ENCODE data around the gene TUB. TPM values are rescaled to one million over a fixed set of nuclear protein-coding genes. Genes with fewer than 3 reads are reported as not detected.

Gene TUB
- total and polyA plus RNA-seq, 2 of the 13 experiments (the other 11 are each of a cell fraction or from before 2014, with no cell fraction given): 4.3 to 5.6 TPM

GRCh38 chr11:8108421-8108820, 27.4 kb downstream of the TUB start:
- Histone ChIP-seq H2AFZ (ENCODE audit: low read length) (no peak overlapping the region), H4K20me1 (ENCODE audit: insufficient read depth, low read length) (no peaks in the 10 kb centered on the region), H3K27me3 (ENCODE audit: control insufficient read depth in 1 of 2, insufficient read depth in 2 of 2, low read length in 2 of 2) (no peaks in the 10 kb centered on the region; a peak in 1 of 5 replicates), H3K9me3 (ENCODE audit: low read length) (no peaks in the 10 kb centered on the region), H3K27ac (ENCODE audit: extremely low read length, insufficient read depth, low read length) (no peak overlapping the region), H3K36me3 (replicated peaks in 1 of 2; ENCODE audit: control insufficient read depth in 1 of 2, insufficient read depth in 2 of 2, low read length in 2 of 2) (no peaks in the 10 kb centered on the region), H3K4me1 (ENCODE audit: insufficient read depth, low read length) (peaks cover 7% of the 10 kb centered on the region), H3K4me3 (replicated peaks in 1 of 3; ENCODE audit: insufficient read depth in 1 of 3, low read depth in 2 of 3, low read length in 3 of 3) (no peak overlapping the region), H3K9ac (ENCODE audit: insufficient read depth, low read depth, low read length) (no peak overlapping the region), H3K4me2 (ENCODE audit: low read depth, low read length) (no peak overlapping the region), H3K79me2 (ENCODE audit: insufficient read depth, low read length) (no peaks in the 10 kb centered on the region)
- no peak for FAIRE-seq
- intact Hi-C loops (cut with micrococcal nuclease; ENCODE audit: unreplicated experiment) (no loop called here), in situ Hi-C loops (cut with HindIII; ENCODE audit: extremely low pct_ligation_motif_present, low pct_unique_long_range_greater_than_20kb) (no loop called here)
- whole genome bisulfite sequencing (ENCODE audit: low lambda C conversion rate): 10% methylated on average over 2 of the region's 2 CpGs
- TF ChIP-seq ATRX (CRISPR knock-in tag; IDR thresholded peaks at IDR 0.05; ENCODE audit: borderline replicate concordance): no peak
- TF ChIP-seq THYN1 (CRISPR knock-in tag; IDR thresholded peaks at IDR 0.05; ENCODE audit: borderline replicate concordance, low read depth): no peak
- TF ChIP-seq GZF1 (CRISPR knock-in tag; IDR thresholded peaks at IDR 0.05): no peak
- no peak for TF ChIP-seq MEIS1 (CRISPR knock-in tag; IDR thresholded peaks at IDR 0.05; ENCODE audit: borderline replicate concordance)
- TF ChIP-seq ZNF160 (CRISPR knock-in tag; IDR thresholded peaks at IDR 0.05): no peak
- no peak for TF ChIP-seq PAF1 (CRISPR knock-in tag; IDR thresholded peaks at IDR 0.05)
- no peak for TF ChIP-seq ZNF577 (CRISPR knock-in tag; IDR thresholded peaks at IDR 0.05; ENCODE audit: borderline replicate concordance, low read depth)
- no peak for TF ChIP-seq GTF2F1 (IDR thresholded peaks at IDR 0.05; ENCODE audit: low read length)
- no peak for TF ChIP-seq KDM3A (CRISPR knock-in tag; IDR thresholded peaks at IDR 0.05; ENCODE audit: low read depth)
- no peak for TF ChIP-seq RNF219 (CRISPR knock-in tag; IDR thresholded peaks at IDR 0.05)
- no peak for TF ChIP-seq LCORL (IDR thresholded peaks at IDR 0.05)
- TF ChIP-seq LCORL (CRISPR knock-in tag; IDR thresholded peaks at IDR 0.05): no peak
- TF ChIP-seq ZFYVE20 (CRISPR knock-in tag; IDR thresholded peaks at IDR 0.05; ENCODE audit: borderline replicate concordance, low read depth): no peak
- no peak for TF ChIP-seq NFATC3 (CRISPR knock-in tag; IDR thresholded peaks at IDR 0.05)
- TF ChIP-seq ELF1 (CRISPR knock-in tag; IDR thresholded peaks at IDR 0.05): no peak
- no peak for TF ChIP-seq SKI (IDR thresholded peaks at IDR 0.05; ENCODE audit: partially characterized antibody)
- TF ChIP-seq ZNF512B (CRISPR knock-in tag; IDR thresholded peaks at IDR 0.05; ENCODE audit: borderline replicate concordance): no peak
- no peak for TF ChIP-seq PHF5A (CRISPR knock-in tag; IDR thresholded peaks at IDR 0.05; ENCODE audit: low read depth, unreplicated experiment)
- no peak for TF ChIP-seq ETV5 (CRISPR knock-in tag; IDR thresholded peaks at IDR 0.05; ENCODE audit: borderline replicate concordance)
- no peak for TF ChIP-seq POLR2AphosphoS2 (IDR thresholded peaks at IDR 0.05; ENCODE audit: low read depth, low read length)
- ATAC-seq: peak; percentile 48
- no peak for DNase-seq (ENCODE audit: low spot score)
- POLR2A ChIA-PET: no interaction called here
- no TSS peak for BruUV-seq (replicated peaks)
- CTCF ChIA-PET (ENCODE audit: low intra/inter-chr PET ratio, low total read pairs): no interaction called here

Measured in HepG2 (cell line).